Measurements from ENCODE around the gene LSAMP.

The LSAMP gene

GRCh38 chr3:115901008-115901407, 544.3 kb downstream of the LSAMP start:
- H2AFZ ChIP-seq (ENCODE audit: low read length): no peak overlapping the region
- no peak overlapping the region for H3K9ac ChIP-seq (ENCODE audit: low read depth, low read length, poor library complexity, severe bottlenecking)
- H3K27me3 ChIP-seq (ENCODE audit: insufficient read depth, low read length, poor library complexity, severe bottlenecking): no peaks in the 10 kb centered on the region
- H4K20me1 ChIP-seq (ENCODE audit: insufficient read depth, low read length, poor library complexity, severe bottlenecking): no peaks in the 10 kb centered on the region
- H3K4me1 ChIP-seq (ENCODE audit: insufficient read depth, low read length, poor library complexity, severe bottlenecking): no peaks in the 10 kb centered on the region
- H3K9me3 ChIP-seq (ENCODE audit: insufficient read depth, low read depth, low read length): no peaks in the 10 kb centered on the region
- TF ChIP-seq, protein P1, sequence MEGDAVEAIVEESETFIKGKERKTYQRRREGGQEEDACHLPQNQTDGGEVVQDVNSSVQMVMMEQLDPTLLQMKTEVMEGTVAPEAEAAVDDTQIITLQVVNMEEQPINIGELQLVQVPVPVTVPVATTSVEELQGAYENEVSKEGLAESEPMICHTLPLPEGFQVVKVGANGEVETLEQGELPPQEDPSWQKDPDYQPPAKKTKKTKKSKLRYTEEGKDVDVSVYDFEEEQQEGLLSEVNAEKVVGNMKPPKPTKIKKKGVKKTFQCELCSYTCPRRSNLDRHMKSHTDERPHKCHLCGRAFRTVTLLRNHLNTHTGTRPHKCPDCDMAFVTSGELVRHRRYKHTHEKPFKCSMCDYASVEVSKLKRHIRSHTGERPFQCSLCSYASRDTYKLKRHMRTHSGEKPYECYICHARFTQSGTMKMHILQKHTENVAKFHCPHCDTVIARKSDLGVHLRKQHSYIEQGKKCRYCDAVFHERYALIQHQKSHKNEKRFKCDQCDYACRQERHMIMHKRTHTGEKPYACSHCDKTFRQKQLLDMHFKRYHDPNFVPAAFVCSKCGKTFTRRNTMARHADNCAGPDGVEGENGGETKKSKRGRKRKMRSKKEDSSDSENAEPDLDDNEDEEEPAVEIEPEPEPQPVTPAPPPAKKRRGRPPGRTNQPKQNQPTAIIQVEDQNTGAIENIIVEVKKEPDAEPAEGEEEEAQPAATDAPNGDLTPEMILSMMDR (conservative IDR thresholded peaks at IDR 0.05; ENCODE audit: low read length): no peak
- no peak for TF ChIP-seq EZH2phosphoT487 (IDR thresholded peaks at IDR 0.05; ENCODE audit: borderline replicate concordance)
- no peaks in the 10 kb centered on the region for H3K36me3 ChIP-seq (ENCODE audit: insufficient read depth, low read length)
- no peak overlapping the region for H3K4me3 ChIP-seq (ENCODE audit: low read length, poor library complexity, severe bottlenecking)
- H3K4me2 ChIP-seq (ENCODE audit: low read depth, low read length, poor library complexity, severe bottlenecking): no peak overlapping the region
- H3F3A ChIP-seq (ENCODE audit: low read depth): no peaks in the 10 kb centered on the region
- H3K9me2 ChIP-seq (replicated peaks; ENCODE audit: low read depth, low read length): no peaks in the 10 kb centered on the region
- no peaks in the 10 kb centered on the region for H3K79me2 ChIP-seq (ENCODE audit: insufficient read depth, low read length)

- Histone ChIP-seq H3K9me2 (replicated peaks; ENCODE audit: low read depth, low read length) (no peaks in the 10 kb centered on the region), H4K20me1 (ENCODE audit: insufficient read depth, low read length, poor library complexity, severe bottlenecking) (no peaks in the 10 kb centered on the region), H3F3A (ENCODE audit: low read depth) (no peaks in the 10 kb centered on the region), H3K4me3 (ENCODE audit: low read length, poor library complexity, severe bottlenecking) (no peak overlapping the region), H3K9ac (ENCODE audit: low read depth, low read length, poor library complexity, severe bottlenecking) (no peak overlapping the region), H2AFZ (ENCODE audit: low read length) (no peak overlapping the region), H3K36me3 (ENCODE audit: insufficient read depth, low read length) (no peaks in the 10 kb centered on the region), H3K9me3 (ENCODE audit: insufficient read depth, low read depth, low read length) (no peaks in the 10 kb centered on the region), H3K79me2 (ENCODE audit: insufficient read depth, low read length) (no peaks in the 10 kb centered on the region), H3K27me3 (ENCODE audit: insufficient read depth, low read length, poor library complexity, severe bottlenecking) (no peaks in the 10 kb centered on the region), H3K4me1 (ENCODE audit: insufficient read depth, low read length, poor library complexity, severe bottlenecking) (no peaks in the 10 kb centered on the region), H3K4me2 (ENCODE audit: low read depth, low read length, poor library complexity, severe bottlenecking) (no peak overlapping the region)
- TF ChIP-seq EZH2phosphoT487 (IDR thresholded peaks at IDR 0.05; ENCODE audit: borderline replicate concordance): no peak
- TF ChIP-seq, protein P1 (conservative IDR thresholded peaks at IDR 0.05; ENCODE audit: low read length): no peak
Measured at GRCh38 chr3:115899535-115899934, 545.8 kb downstream of the LSAMP start.

DNA sequence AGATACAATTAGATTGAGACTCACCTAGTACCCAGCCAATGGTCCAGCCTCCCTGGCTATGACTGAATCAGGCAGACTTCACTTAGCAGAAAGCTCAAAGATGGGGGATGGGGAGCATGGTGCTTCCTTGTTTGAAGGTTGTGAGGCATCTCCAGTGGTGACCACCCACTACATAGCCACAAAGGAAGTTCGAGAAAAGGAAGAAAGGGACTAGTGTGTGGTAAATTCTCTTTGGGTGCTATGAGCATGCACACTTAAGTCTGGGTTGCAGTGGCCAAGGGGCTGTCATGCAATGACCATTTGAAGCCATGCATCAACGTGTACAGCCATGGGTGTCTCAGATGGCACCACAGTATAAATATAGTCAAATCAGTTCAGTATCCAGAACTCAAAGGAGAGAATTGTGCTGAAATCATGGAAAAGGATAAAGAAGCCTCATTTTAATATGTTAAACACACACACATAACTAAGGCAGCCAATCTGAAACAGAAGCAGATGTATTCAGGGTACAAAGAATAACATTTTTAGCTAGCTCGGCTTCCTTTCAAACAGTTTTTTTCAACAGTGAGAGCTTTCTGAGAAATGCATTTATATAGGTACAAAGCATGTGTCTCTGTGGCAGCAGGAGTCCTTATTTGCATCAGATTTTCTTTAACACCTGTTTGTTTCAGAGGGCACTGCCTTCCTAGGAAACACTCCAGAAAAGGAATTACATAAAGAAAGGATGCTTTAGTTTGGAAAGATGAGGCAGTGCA, 546.5 kb downstream of the LSAMP start:
- Histone ChIP-seq H3K9me2 (replicated peaks; ENCODE audit: low read depth, low read length) (no peaks in the 10 kb centered on the region), H3F3A (ENCODE audit: low read depth) (no peaks in the 10 kb centered on the region), H3K27me3 (ENCODE audit: insufficient read depth, low read length, poor library complexity, severe bottlenecking) (no peaks in the 10 kb centered on the region), H3K9ac (ENCODE audit: low read depth, low read length, poor library complexity, severe bottlenecking) (no peak overlapping the region), H3K36me3 (ENCODE audit: insufficient read depth, low read length) (no peaks in the 10 kb centered on the region), H2AFZ (ENCODE audit: low read length) (no peak overlapping the region), H3K4me2 (ENCODE audit: low read depth, low read length, poor library complexity, severe bottlenecking) (no peak overlapping the region), H4K20me1 (ENCODE audit: insufficient read depth, low read length, poor library complexity, severe bottlenecking) (no peaks in the 10 kb centered on the region), H3K9me3 (ENCODE audit: insufficient read depth, low read depth, low read length) (no peaks in the 10 kb centered on the region), H3K4me1 (ENCODE audit: insufficient read depth, low read length, poor library complexity, severe bottlenecking) (no peaks in the 10 kb centered on the region), H3K79me2 (ENCODE audit: insufficient read depth, low read length) (no peaks in the 10 kb centered on the region), H3K4me3 (ENCODE audit: low read length, poor library complexity, severe bottlenecking) (no peak overlapping the region)
- no peak for TF ChIP-seq EZH2phosphoT487 (IDR thresholded peaks at IDR 0.05; ENCODE audit: borderline replicate concordance)
- TF ChIP-seq, protein P1 (conservative IDR thresholded peaks at IDR 0.05; ENCODE audit: low read length): no peak
